GM18951 (cell line): ENCODE measurements around the gene ENOX1.

Experiments
- POLR2A ChIP-seq: IDR thresholded peaks from 4 replicates; pipeline ENCODE4 v1.6.1; 2011; ENCODE audit warnings: mild to moderate bottlenecking; ENCODE audit not compliant: insufficient read length, insufficient read depth; ENCODE audit errors: extremely low read depth
- in situ Hi-C: fragments of 300-500 bp; cut with MboI; formaldehyde crosslinking; loops from one replicate; pipeline ENCODE4 v1.12.0; 2022; ENCODE audit warnings: low sequenced_read_pairs, mixed read lengths, inconsistent platforms; ENCODE audit not compliant: unreplicated experiment

The ENOX1 gene

GRCh38 chr13:43279696-43280095 is 507.1 kb downstream of the ENOX1 start:
- in situ Hi-C loops, result no loop called here

GRCh38 chr13:43278127-43278526 is 508.6 kb downstream of the ENOX1 start:
- in situ Hi-C loops, result no loop called here
- no peak for TF ChIP-seq POLR2A

More at GRCh38 chr13:43279696-43280095, 507.1 kb downstream of the ENOX1 start:
- no peak for TF ChIP-seq POLR2A

GRCh38 chr13:43277142-43277541 is 509.6 kb downstream of the ENOX1 start:
- in situ Hi-C loops, result no loop called here
- no peak for TF ChIP-seq POLR2A

GRCh38 chr13:43274881-43275280 is 511.9 kb downstream of the ENOX1 start:
- TF ChIP-seq POLR2A, result no peak
- in situ Hi-C loops, result no loop called here

GRCh38 chr13:43273362-43273761 is 513.4 kb downstream of the ENOX1 start:
- TF ChIP-seq POLR2A, result no peak
- in situ Hi-C loops, result no loop called here

DNA sequence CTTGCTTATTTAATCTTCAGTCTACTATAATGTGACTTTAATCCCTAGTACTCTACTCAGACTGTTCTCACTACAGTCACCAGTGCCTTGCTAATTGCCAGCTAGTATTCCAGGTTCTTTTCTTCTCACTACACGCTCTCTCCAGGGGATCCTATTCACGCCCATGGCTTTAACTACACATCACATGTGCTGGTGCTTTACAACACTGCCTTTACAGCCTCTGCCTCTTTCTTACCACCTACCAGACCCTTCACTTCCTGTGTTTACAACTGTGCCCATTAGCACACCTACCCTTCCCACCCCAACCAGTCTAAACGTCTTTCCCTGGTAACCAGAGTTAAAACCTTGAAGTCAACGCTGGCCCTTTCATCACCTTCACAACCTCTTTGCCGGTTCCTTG is 513.9 kb downstream of the ENOX1 start:
- TF ChIP-seq POLR2A, result no peak
- in situ Hi-C loops, result no loop called here

- TF ChIP-seq POLR2A, result no peak
- in situ Hi-C loops, result no loop called here
Observed at GRCh38 chr13:43271152-43271551, 515.6 kb downstream of the ENOX1 start.

DNA sequence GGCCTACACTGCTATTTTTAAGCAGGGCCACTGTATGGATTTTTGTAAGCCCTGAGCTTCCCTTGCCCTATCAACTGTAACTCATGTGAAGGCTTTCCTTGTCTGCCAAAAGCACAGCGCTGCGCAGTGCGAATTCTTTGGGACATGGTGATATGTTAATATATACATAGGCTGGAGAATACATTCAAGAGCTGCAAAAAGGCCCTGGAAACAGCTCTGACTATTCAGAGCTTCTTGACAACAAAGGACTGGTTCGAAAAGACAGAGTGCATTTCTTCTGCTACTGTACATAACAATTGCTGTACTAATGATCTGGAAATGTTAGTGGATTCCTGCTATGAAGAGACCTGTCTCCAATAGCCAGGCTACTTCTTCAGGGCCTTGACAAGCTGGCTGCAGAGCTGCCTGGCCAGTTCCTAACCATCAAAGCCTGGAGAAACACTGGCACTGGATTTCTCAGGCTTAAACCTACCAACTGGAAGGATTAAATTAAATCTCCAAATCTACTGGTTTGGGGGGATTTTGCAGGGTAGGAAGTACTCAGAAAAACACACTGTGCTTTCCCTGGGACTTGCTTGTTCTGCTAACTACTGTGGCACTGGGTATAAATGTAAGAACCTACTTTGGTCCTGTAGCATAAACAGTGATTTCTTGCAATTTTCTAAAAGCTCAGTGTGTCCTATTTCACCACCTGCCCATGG is 516.5 kb downstream of the ENOX1 start:
- in situ Hi-C loops, result no loop called here
- TF ChIP-seq POLR2A, result no peak

DNA sequence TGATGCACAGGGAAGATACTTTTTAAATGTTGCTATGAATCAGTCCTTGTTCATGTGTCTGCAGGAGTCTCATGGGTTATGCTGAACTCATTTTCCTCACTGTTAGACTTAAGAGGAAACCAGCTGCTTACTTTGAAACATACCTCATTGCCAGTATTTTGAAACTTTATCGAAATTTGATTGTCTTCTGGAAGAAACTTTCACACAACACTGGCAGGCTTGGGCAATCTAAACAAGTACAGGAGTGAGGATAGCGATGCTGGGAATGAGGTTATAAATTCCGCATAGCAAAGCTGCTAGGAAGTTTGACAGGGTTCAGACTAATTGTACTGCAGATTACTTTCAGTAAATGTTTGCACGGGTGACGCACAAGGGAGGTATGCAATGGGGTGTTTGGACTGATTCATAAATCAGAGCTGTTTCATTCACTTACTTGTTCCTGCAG is 517.7 kb downstream of the ENOX1 start:
- in situ Hi-C loops, result no loop called here
- no peak for TF ChIP-seq POLR2A

- TF ChIP-seq POLR2A, result no peak
- in situ Hi-C loops, result no loop called here
Observed at GRCh38 chr13:43268632-43269031, 518.1 kb downstream of the ENOX1 start.

DNA sequence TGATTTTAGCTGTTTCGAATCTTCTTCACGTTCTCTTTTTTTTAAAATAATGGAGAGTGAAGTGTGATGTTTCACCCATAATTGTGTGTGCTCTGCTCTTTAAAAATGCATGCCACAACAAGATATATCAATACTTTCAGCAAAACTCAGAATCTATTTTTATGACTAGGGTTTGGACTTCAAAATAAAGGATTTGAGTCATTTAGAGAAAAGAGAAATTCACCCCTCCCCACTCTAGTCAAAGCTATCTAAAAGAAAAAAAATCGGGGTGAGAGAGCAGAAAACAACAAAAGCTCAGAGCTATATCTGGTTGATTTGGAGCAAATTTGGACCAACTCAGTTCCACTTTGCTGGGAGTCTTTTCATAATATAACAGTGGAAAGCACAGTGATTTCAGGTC is 518.9 kb downstream of the ENOX1 start:
- no peak for TF ChIP-seq POLR2A
- in situ Hi-C loops, result no loop called here

DNA sequence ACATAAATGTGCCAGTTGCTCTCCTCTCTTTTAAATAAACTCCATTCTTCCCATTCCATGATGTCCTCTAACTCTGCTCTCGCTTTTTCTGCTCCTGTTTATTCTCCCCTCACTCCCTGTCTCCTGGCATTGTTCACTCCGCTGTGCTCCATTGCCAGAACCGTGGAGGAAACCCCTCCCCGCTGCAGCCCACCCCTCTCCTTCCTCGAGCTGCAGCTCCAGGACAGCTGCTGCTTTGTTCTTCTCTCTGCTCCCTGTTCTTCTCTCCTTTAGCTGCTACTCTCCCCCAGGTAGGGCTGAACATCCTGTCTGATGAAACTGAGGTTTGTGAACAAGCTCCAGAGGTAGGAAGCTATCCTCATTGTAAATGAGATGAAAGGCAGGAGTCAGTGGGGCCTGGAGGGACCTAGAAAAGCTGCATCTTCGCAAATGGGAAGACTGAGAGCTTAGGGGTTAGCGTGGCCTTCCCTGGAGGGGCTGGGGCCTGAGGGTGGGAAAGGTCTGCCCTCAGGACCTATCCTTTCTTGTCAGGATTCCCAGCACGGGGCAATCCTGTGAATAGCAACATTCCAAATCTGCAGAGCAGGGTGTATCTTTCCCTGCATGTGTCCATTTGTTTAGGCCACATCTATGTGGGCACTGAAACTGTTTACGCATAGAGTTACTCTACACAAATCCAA is 519.7 kb downstream of the ENOX1 start:
- in situ Hi-C loops, result no loop called here
- TF ChIP-seq POLR2A, result no peak

DNA sequence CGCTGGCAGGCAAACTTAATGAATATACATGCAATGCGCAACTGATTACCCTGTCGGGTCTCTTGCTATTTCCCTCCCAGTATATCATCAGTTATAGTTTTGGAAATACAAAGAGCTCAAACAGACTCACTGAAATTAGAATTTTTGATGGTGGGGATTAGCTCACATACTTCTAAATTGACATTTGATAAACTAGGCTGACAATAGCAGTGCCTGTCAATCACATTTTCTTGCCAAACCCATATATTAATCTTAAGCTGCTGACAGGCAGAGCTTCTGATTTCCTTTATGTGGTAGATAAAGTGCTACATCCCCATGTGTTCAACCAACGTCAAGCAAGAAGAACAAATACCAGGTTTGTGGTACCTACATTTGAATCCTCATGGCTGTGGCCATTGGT is 521.7 kb downstream of the ENOX1 start:
- TF ChIP-seq POLR2A, result no peak
- in situ Hi-C loops, result no loop called here

DNA sequence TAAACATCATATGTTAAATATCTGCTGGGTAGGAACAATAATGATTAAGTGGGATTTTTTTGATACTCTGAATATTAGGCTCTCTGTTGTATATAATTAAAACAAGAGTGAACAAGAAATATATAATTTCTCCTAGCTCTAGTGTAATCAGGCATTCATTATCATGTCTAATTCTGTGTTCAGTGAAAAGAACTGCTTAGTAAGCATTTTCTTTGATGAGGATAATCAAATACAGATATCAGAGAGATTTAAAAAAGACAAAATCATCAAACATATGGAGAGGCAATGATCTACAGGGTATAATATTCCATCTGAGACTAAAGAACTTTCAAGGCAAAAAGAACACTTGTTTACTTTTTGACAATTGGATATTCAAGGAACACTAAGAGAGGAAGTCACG is 522.3 kb downstream of the ENOX1 start:
- in situ Hi-C loops, result no loop called here

More for the DNA sequence above, 522.3 kb downstream of the ENOX1 start:
- TF ChIP-seq POLR2A, result no peak
